ENCODE data around the gene SPART. TPM values are rescaled to one million over a fixed set of nuclear protein-coding genes. Genes with fewer than 3 reads are reported as not detected.
"Not testable (repeated sequence)": the region's sequence is repeated elsewhere in the genome, so short reads cannot be mapped to it uniquely, and the experiment has no call there.

The SPART gene
- total RNA-seq, 1 donor from 2014 or later: 67.9 TPM

GRCh38 chr13:36355632-36356031 lies 9.4 kb upstream of the SPART start:
- no peak for DNase-seq (ENCODE audit: extremely low read depth, low read depth, low spot score)

GRCh38 chr13:36354842-36355623 lies 8.8 kb upstream of the SPART start:
- no peak for DNase-seq (ENCODE audit: extremely low read depth, low read depth, low spot score)

- DNase-seq (ENCODE audit: extremely low read depth, low read depth, low spot score): no peak
These were observed 6.8 kb upstream of the SPART start for GRCh38 chr13:36353001-36353400.

- no peak for DNase-seq (ENCODE audit: extremely low read depth, low read depth, low spot score)
These were observed 6.2 kb upstream of the SPART start for GRCh38 chr13:36352350-36352749.

GRCh38 chr13:36347531-36348210 lies 1.5 kb upstream of the SPART start:
- no peak for DNase-seq (ENCODE audit: extremely low read depth, low read depth, low spot score)

GRCh38 chr13:36345438-36346221 lies 564 bp downstream of the SPART start:
- DNase-seq (ENCODE audit: extremely low read depth, low read depth, low spot score): peak; percentile 72

- DNase-seq (ENCODE audit: extremely low read depth, low read depth, low spot score): no peak
These were observed 1.2 kb downstream of the SPART start for GRCh38 chr13:36344886-36345437.

GRCh38 chr13:36344173-36344572 lies 2.0 kb downstream of the SPART start:
- no peak for DNase-seq (ENCODE audit: extremely low read depth, low read depth, low spot score)

GRCh38 chr13:36343766-36344165 lies 2.4 kb downstream of the SPART start:
- no peak for DNase-seq (ENCODE audit: extremely low read depth, low read depth, low spot score)

GRCh38 chr13:36342715-36343114 lies 3.5 kb downstream of the SPART start:
- DNase-seq (ENCODE audit: extremely low read depth, low read depth, low spot score): no peak

GRCh38 chr13:36341718-36342117 lies 4.5 kb downstream of the SPART start:
- no peak for DNase-seq (ENCODE audit: extremely low read depth, low read depth, low spot score)

- DNase-seq (ENCODE audit: extremely low read depth, low read depth, low spot score): peak; percentile 12
These were observed 6.5 kb downstream of the SPART start for GRCh38 chr13:36339600-36340155.

- no peak for DNase-seq (ENCODE audit: extremely low read depth, low read depth, low spot score)
These were observed 8.1 kb downstream of the SPART start for GRCh38 chr13:36337938-36338641.

- peak; percentile 27 for DNase-seq (ENCODE audit: extremely low read depth, low read depth, low spot score)
These were observed 13.2 kb downstream of the SPART start for GRCh38 chr13:36332986-36333385.

- DNase-seq (ENCODE audit: extremely low read depth, low read depth, low spot score): not testable (repeated sequence)
These were observed 13.9 kb downstream of the SPART start for GRCh38 chr13:36332255-36332654.

GRCh38 chr13:36331280-36331679 lies 14.9 kb downstream of the SPART start:
- no peak for DNase-seq (ENCODE audit: extremely low read depth, low read depth, low spot score)

GRCh38 chr13:36329361-36329760 lies 16.8 kb downstream of the SPART start:
- no peak for DNase-seq (ENCODE audit: extremely low read depth, low read depth, low spot score)

- DNase-seq (ENCODE audit: extremely low read depth, low read depth, low spot score): no peak
These were observed 17.4 kb downstream of the SPART start for GRCh38 chr13:36328821-36329220.

- no peak for DNase-seq (ENCODE audit: extremely low read depth, low read depth, low spot score)
These were observed 20.3 kb downstream of the SPART start for GRCh38 chr13:36325912-36326311.

- not testable (repeated sequence) for DNase-seq (ENCODE audit: extremely low read depth, low read depth, low spot score)
These were observed 21.3 kb downstream of the SPART start for GRCh38 chr13:36324881-36325280.
